CD14-positive monocyte (primary cell): ENCODE results near the gene NFYC. TPM values are rescaled to one million over a fixed set of nuclear protein-coding genes. Genes with fewer than 3 reads are reported as not detected.

Experiments
- DNase-seq, 3 donors: peaks; one replicate each; pipeline ENCODE4 v3.0.0-alpha.2; 2011 to 2022
- H2AFZ ChIP-seq: 2 replicates; pipeline ENCODE4 v1.6.0; 2012; ENCODE audit warnings: mild to moderate bottlenecking, low read depth, low read length, inconsistent platforms; ENCODE audit not compliant: insufficient read depth, poor library complexity, severe bottlenecking
- H3K27ac ChIP-seq, 2 donors: 1 replicate in 1 of 2; 2 replicates in 1 of 2; pipeline ENCODE4 v1.5.1; 2012 to 2013; ENCODE audit warnings: low read length in 2 of 2, control low read depth in 1 of 2, inconsistent platforms in 1 of 2, low read depth in 1 of 2, mild to moderate bottlenecking in 1 of 2
- H3K27me3 ChIP-seq, 2 donors: one replicate each; pipeline versions ENCODE4 v1.6.0 to v1.6.1; 2011 to 2013; ENCODE audit warnings: low read length in 2 of 2; ENCODE audit not compliant: control insufficient read depth in 2 of 2, insufficient read depth in 2 of 2
- H3K36me3 ChIP-seq, 2 donors: replicated peaks in 1 of 2; 1 replicate in 1 of 2; 2 replicates in 1 of 2; pipeline versions ENCODE4 v1.5.1 to v1.6.1; 2012 to 2013; ENCODE audit warnings: low read length in 2 of 2, control low read depth in 1 of 2, inconsistent platforms in 1 of 2, mild to moderate bottlenecking in 1 of 2; ENCODE audit not compliant: insufficient read depth in 2 of 2, control insufficient read depth in 1 of 2
- H3K4me1 ChIP-seq, 2 donors: 1 replicate in 1 of 2; 2 replicates in 1 of 2; pipeline versions ENCODE4 v1.5.1 to v1.6.1; 2012 to 2013; ENCODE audit warnings: low read length in 2 of 2, control low read depth in 1 of 2, inconsistent platforms in 1 of 2, mild to moderate bottlenecking in 1 of 2, moderate library complexity in 1 of 2; ENCODE audit not compliant: insufficient read depth in 2 of 2, control insufficient read depth in 1 of 2
- H3K4me2 ChIP-seq: replicated peaks from 2 replicates; pipeline ENCODE3; 2012; ENCODE audit warnings: low read length, moderate library complexity, mild to moderate bottlenecking; ENCODE audit not compliant: poor library complexity, severe bottlenecking; ENCODE audit errors: extremely low read depth
- H3K4me3 ChIP-seq, 3 experiments: fragments of 200-600 bp in 1 of 3; sonication (generic) in 1 of 3; replicated peaks in 1 of 3; 1 replicate in 2 of 3; 2 replicates in 1 of 3; pipeline ENCODE4 v1.5.1; 2011 to 2013; ENCODE audit warnings: low read length in 3 of 3, mild to moderate bottlenecking in 3 of 3, control low read depth in 2 of 3, low read depth in 2 of 3, inconsistent platforms in 1 of 3, moderate library complexity in 1 of 3
- H3K79me2 ChIP-seq: 2 replicates; pipeline ENCODE4 v1.6.0; 2012; ENCODE audit warnings: mild to moderate bottlenecking, control low read depth, inconsistent platforms, low read length, moderate library complexity; ENCODE audit not compliant: insufficient read depth
- H3K9ac ChIP-seq: 2 replicates; pipeline ENCODE4 v1.6.0; 2017; ENCODE audit warnings: low read length, mild to moderate bottlenecking; ENCODE audit not compliant: insufficient read depth, poor library complexity, severe bottlenecking
- H3K9me3 ChIP-seq, 2 donors: replicated peaks in 1 of 2; 1 replicate in 1 of 2; 2 replicates in 1 of 2; pipeline versions ENCODE4 v1.5.1 to v1.6.1; 2012 to 2013; ENCODE audit warnings: low read length in 2 of 2, control low read depth in 1 of 2; ENCODE audit not compliant: control insufficient read depth in 1 of 2, insufficient read depth in 1 of 2
- H4K20me1 ChIP-seq: 2 replicates; pipeline ENCODE4 v1.6.0; 2012; ENCODE audit warnings: mild to moderate bottlenecking, low read length, control low read depth, moderate library complexity; ENCODE audit not compliant: insufficient read depth
- H3K27ac Mint-ChIP-seq, 7 donors: one replicate each; pipeline ENCODE4 v1.8.0; 2020; ENCODE audit warnings: mild to moderate bottlenecking in 7 of 7, mixed read lengths in 7 of 7, moderate library complexity in 6 of 7, inconsistent platforms in 2 of 7
- H3K27me3 Mint-ChIP-seq, 3 donors: one replicate each; pipeline ENCODE4 v1.8.0; 2021 to 2022; ENCODE audit warnings: low read depth in 3 of 3, mild to moderate bottlenecking in 3 of 3, mixed read lengths in 3 of 3, moderate library complexity in 3 of 3, inconsistent platforms in 1 of 3
- H3K36me3 Mint-ChIP-seq, 2 donors: one replicate each; pipeline ENCODE4 v1.8.0; 2020; ENCODE audit warnings: mixed read lengths in 2 of 2, inconsistent platforms in 1 of 2, mild to moderate bottlenecking in 1 of 2
- H3K4me1 Mint-ChIP-seq: one replicate; pipeline ENCODE4 v1.8.0; 2020; ENCODE audit warnings: mild to moderate bottlenecking, mixed read lengths
- H3K4me3 Mint-ChIP-seq, 2 donors: one replicate each; pipeline ENCODE4 v1.8.0; 2020; ENCODE audit warnings: mild to moderate bottlenecking in 2 of 2, mixed read lengths in 2 of 2, moderate library complexity in 1 of 2
- H3K9me3 Mint-ChIP-seq, 7 donors: one replicate each; pipeline ENCODE4 v1.8.0; 2020 to 2022; ENCODE audit warnings: mixed read lengths in 7 of 7, mild to moderate bottlenecking in 6 of 7, moderate library complexity in 6 of 7, inconsistent platforms in 2 of 7
- WGBS: methylation state at CpG from one replicate; pipeline ENCODE4 v1.1.5; 2013; ENCODE audit warnings: missing lambda C conversion rate; ENCODE audit not compliant: insufficient coverage; 5-methylcytosine and 5-hydroxymethylcytosine counted together
- intact Hi-C, 2 donors: fragments of 100-400 bp; cut with micrococcal nuclease; formaldehyde crosslinking; loops; one replicate each; pipeline versions ENCODE4 v1.15.0 to v1.15.1; 2023
- polyA plus RNA-seq, 3 donors: library from polyadenylated mRNA; depleted of rRNA in 1 of 3; unstranded in 2 of 3; stranded (reverse) in 1 of 3; fragments of 300-500 nt in 2 of 3; fragments of >200 nt in 1 of 3; fragmentation: Illumina TruSeq in 2 of 3; gene quantifications; 1 replicate in 2 of 3; 2 replicates in 1 of 3; pipeline ENCODE4 v1.2.3, GENCODE V29; 2012 to 2021
- TF ChIP-seq, protein P1 (sequence below): fragments of 200-600 bp; IDR thresholded peaks from one replicate; pipeline ENCODE4 v1.8.0; 2022; ENCODE audit warnings: antibody characterized with exemption, mild to moderate bottlenecking

Gene NFYC
- polyA plus RNA-seq, 3 donors: 61.2 to 142 (median 68.2) TPM

DNA sequence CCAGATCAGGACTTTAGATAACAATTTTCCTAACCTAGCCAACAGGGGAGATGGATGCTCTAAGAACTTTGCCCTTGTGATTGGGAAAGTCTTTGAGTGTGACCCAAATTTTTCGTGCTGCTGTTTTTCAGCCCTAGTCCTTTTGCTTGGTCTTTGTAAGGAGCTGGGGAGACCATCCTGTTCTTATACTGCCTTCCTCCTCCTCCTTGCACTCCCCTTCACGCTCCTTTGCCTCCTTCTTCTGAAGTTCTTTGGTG, 97.8 kb downstream of the NFYC start:
- Histone ChIP-seq H2AFZ (no peak overlapping the region), H4K20me1 (no peaks in the 10 kb centered on the region), H3K36me3 (no peaks in the 10 kb centered on the region), H3K79me2 (no peaks in the 10 kb centered on the region), H3K4me1 (peaks cover 2 to 3% of the 10 kb centered on the region in 2 donors), H3K9ac (no peak overlapping the region), H3K9me3 (no peaks in the 10 kb centered on the region), H3K27ac (no peak overlapping the region), H3K4me3 (no peak overlapping the region), H3K4me2 (no peak overlapping the region), H3K27me3 (peaks cover 2 to 20% of the 10 kb centered on the region in 2 donors)
- intact Hi-C loops: no loop called here
- Mint-ChIP-seq H3K36me3 (peaks cover 2 to 3% of the 10 kb centered on the region in 2 donors), H3K9me3 (peaks cover 0 to 7% (median 0%) of the 10 kb centered on the region in 7 donors), H3K27me3 (peaks cover 21 to 41% (median 23%) of the 10 kb centered on the region in 3 donors), H3K4me1 (peaks cover 3% of the 10 kb centered on the region), H3K4me3 (no peak overlapping the region), H3K27ac (no peak overlapping the region)
- 100% methylated on average over 1 of the region's 2 CpGs for WGBS
- DNase-seq: no peak
- TF ChIP-seq, protein P1, sequence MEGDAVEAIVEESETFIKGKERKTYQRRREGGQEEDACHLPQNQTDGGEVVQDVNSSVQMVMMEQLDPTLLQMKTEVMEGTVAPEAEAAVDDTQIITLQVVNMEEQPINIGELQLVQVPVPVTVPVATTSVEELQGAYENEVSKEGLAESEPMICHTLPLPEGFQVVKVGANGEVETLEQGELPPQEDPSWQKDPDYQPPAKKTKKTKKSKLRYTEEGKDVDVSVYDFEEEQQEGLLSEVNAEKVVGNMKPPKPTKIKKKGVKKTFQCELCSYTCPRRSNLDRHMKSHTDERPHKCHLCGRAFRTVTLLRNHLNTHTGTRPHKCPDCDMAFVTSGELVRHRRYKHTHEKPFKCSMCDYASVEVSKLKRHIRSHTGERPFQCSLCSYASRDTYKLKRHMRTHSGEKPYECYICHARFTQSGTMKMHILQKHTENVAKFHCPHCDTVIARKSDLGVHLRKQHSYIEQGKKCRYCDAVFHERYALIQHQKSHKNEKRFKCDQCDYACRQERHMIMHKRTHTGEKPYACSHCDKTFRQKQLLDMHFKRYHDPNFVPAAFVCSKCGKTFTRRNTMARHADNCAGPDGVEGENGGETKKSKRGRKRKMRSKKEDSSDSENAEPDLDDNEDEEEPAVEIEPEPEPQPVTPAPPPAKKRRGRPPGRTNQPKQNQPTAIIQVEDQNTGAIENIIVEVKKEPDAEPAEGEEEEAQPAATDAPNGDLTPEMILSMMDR: no peak

DNA sequence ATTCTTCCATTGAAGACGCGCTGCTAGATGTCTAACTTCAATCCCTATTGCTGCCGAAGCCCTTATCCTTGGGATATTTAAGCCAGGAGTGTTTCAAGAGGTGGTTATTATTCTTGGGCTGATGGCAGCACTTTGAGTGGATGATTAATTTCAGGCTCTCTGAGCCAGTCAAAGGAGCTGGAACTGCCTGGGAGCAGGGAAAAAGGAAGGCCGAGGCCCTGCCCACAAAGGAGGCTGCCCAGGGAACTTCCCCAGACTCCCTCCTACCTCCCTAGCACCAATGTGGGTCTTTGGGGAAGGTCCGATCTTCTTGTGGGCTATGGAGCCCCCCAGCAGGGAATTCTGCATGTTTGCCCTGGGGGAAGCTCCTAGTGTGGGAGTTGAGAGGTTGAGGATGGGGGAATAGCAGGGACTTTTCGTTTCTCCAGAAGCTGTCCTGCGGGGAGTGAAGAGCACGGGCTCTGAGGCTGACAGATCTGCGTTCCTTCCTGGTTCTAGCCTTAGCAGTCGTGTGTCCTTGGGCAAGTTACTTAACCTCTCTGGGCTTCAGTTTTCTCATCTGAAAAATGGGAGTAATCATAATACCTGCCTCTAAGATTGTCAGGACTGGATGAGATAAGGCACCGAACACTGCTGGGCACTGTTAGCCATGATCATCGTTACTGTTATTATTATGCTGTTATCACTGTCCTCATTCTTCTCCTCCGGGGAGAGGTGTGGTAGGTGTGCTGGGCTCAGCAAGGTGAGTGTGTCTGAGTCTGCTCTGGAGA, 98.3 kb downstream of the NFYC start:
- Histone ChIP-seq H3K4me1 (no peaks in the 10 kb centered on the region), H3K9me3 (no peaks in the 10 kb centered on the region), H3K27ac (no peak overlapping the region), H3K9ac (no peak overlapping the region), H4K20me1 (no peaks in the 10 kb centered on the region), H3K36me3 (no peaks in the 10 kb centered on the region), H3K4me3 (no peak overlapping the region), H3K79me2 (no peaks in the 10 kb centered on the region), H3K27me3 (peaks cover 0 to 14% of the 10 kb centered on the region in 2 donors), H3K4me2 (no peak overlapping the region), H2AFZ (no peak overlapping the region)
- WGBS: 98% methylated on average over 6 of the region's 13 CpGs
- Mint-ChIP-seq H3K4me3 (no peak overlapping the region), H3K9me3 (peaks cover 0 to 3% (median 0%) of the 10 kb centered on the region in 7 donors), H3K4me1 (no peaks in the 10 kb centered on the region), H3K27ac (no peak overlapping the region), H3K36me3 (peaks cover 2 to 3% of the 10 kb centered on the region in 2 donors), H3K27me3 (peaks cover 15 to 36% (median 17%) of the 10 kb centered on the region in 3 donors)
- intact Hi-C loops: no loop called here
- DNase-seq: no peak
- TF ChIP-seq, protein P1: no peak
